ENCODE measurements around the gene MAT1A.

MAT1A gene

DNA sequence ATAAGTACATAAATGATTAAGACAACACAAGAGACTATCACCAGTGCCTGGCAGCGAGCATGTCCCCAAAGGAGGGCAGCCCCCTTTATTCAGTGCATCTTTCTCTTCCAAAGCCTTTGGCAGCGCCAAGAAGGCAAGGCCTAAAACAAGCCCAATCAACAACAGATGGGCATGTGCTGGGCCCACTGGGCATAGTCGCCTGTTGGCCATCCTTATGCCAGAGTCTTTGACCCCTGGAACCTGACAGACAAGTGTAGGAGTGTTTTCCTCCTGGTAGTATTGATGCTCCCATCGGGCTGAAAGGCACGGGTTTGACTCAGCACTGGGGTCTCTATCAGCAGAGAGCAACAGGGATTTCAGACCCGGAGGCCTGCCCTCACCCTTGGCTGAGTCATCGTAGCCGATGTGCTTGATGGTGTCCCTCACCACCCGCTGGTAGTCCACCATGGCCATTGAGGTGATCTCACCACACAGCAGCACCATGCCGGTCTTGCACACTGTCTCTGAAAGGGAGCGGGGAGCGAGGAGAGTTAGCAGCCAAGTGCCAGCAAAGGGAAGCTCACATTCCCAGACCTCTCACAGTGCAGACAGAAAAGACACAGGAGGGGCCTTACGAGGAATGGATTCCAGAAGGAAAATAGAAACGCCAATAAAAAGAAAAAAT, 5.8 kb downstream of the MAT1A start:
- H3K4me3 ChIP-seq (ENCODE audit: control insufficient read depth, low read depth, low read length): no peak overlapping the region
- DNase-seq (ENCODE audit: low read depth): no peak
- TF ChIP-seq, protein P1, sequence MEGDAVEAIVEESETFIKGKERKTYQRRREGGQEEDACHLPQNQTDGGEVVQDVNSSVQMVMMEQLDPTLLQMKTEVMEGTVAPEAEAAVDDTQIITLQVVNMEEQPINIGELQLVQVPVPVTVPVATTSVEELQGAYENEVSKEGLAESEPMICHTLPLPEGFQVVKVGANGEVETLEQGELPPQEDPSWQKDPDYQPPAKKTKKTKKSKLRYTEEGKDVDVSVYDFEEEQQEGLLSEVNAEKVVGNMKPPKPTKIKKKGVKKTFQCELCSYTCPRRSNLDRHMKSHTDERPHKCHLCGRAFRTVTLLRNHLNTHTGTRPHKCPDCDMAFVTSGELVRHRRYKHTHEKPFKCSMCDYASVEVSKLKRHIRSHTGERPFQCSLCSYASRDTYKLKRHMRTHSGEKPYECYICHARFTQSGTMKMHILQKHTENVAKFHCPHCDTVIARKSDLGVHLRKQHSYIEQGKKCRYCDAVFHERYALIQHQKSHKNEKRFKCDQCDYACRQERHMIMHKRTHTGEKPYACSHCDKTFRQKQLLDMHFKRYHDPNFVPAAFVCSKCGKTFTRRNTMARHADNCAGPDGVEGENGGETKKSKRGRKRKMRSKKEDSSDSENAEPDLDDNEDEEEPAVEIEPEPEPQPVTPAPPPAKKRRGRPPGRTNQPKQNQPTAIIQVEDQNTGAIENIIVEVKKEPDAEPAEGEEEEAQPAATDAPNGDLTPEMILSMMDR (conservative IDR thresholded peaks at IDR 0.05; ENCODE audit: control insufficient read depth, insufficient read depth, low read depth, low read length): no peak

DNA sequence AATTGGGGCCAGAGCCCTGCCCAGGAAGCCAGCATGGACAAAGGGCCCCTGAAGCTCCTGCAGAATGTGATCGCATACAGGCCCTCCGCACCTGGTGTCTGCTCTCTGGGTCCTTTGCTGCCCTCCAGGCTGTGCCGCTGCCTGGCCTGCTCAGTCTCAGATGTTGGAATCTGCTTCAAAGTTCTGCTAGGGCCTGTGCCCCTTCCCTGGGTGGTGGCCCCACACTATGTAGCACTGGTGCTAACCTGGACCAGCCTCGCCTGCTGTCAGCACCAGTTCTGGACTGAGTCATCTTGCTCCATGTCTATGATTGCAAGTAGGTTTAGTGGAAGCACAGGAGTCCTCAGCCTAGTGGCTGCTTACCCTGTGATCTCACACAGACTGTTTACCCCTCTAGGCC, 6.3 kb downstream of the MAT1A start:
- H3K4me3 ChIP-seq (ENCODE audit: control insufficient read depth, low read depth, low read length): no peak overlapping the region
- TF ChIP-seq, protein P1 (conservative IDR thresholded peaks at IDR 0.05; ENCODE audit: control insufficient read depth, insufficient read depth, low read depth, low read length): no peak
- no peak for DNase-seq (ENCODE audit: low read depth)

DNA sequence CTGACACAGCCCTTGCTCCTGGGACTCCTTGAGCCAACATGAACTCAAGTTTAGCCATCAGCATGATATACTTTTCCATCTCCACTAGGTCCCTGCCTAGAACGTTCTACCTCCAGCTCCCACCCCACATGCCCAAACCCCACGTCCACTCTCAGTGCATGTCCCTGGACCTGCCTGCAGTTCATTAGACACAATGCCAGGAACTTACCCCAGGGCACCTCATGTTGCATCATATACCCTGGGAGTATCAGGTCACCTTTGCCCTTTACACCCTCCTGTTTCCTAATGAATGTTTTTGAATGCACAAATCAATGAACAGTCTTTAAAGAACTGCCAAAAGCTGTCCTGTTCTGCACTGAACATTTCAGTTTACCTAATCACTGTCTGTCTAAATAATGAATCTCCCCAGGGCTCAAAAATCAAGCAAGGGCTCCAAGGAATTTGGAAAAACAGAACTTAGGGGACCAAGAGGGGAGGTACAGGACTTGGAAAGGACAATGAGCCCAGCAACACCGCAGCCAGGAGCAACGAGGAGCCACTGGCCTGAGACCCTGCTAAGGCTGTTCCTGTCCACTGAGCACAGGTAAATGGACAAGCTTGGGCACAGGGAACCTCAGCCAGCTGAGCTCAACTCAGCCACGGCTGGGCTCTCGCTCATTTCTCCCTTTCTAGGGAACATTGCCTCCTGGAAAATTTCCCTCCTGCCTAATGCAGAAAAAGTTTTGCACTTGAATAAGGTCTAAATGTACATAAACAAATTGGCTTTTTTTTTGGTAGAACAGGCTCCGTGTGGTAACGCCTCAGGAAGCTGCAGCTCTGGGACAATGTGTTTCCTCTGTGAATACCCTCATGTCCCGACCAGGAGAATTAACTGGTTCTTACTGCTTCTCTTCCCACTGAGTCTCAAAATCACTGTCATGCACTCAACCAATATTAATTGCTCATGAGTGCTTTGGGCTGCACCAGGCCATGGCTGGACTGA, 7.4 kb downstream of the MAT1A start:
- DNase-seq (ENCODE audit: low read depth): no peak
- no peak overlapping the region for H3K4me3 ChIP-seq (ENCODE audit: control insufficient read depth, low read depth, low read length)
- TF ChIP-seq, protein P1 (conservative IDR thresholded peaks at IDR 0.05; ENCODE audit: control insufficient read depth, insufficient read depth, low read depth, low read length): no peak

DNA sequence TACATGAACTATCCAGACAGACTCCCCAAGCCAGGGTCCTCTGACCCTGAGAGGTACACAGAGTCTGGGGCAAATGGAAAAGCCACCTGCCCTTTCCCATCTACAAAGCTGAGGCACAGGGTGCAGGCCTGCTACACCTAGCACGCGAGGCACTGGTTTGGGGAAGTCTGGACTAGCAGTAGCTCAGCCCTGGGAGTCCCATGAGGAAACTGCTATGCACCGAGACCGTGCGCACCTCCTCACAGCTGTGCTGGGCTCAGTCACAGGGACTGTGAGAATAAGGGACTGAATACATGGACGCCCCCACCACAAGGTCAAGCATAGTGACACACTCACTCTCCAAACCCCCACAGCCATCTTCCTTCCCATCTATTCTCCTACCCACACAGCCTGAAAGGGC, 8.2 kb downstream of the MAT1A start:
- H3K4me3 ChIP-seq (ENCODE audit: control insufficient read depth, low read depth, low read length): no peak overlapping the region
- TF ChIP-seq, protein P1 (conservative IDR thresholded peaks at IDR 0.05; ENCODE audit: control insufficient read depth, insufficient read depth, low read depth, low read length): no peak
- DNase-seq (ENCODE audit: low read depth): no peak

DNA sequence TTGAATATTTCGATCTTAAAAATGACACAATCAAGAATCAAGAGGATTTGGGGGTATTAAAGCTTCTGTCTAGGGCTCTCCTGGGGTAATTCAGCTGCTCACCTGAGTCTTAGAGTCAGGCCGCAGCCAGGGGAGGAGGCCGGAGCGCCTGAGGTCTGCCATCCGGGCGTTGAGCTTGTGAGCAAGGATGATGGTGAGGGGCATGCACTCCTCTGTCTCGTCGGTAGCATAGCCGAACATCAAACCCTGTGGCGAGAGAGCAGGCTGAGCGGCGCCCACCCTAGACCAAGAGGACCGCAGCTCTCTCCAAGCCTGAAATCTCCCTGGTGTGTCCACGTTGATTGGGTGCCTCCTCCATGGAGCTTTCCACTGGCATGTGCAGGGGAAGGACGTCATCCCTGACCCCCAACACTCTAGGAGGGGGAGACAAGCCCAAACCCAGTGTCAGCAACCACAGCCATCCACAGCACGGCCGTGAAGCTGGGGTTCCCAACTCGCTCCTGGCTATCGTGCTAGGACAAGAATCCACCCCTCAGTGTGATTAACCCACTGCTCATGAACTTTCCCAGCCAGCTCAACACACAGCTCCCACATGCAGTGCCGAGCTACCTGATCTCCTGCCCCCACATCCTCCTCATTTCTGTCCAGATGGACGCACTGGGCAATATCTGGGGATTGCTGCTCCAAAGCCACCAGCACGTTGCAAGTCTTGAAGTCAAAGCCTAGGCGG, 9.2 kb downstream of the MAT1A start:
- no peak overlapping the region for H3K4me3 ChIP-seq (ENCODE audit: control insufficient read depth, low read depth, low read length)
- DNase-seq (ENCODE audit: low read depth): no peak
- TF ChIP-seq, protein P1 (conservative IDR thresholded peaks at IDR 0.05; ENCODE audit: control insufficient read depth, insufficient read depth, low read depth, low read length): no peak

DNA sequence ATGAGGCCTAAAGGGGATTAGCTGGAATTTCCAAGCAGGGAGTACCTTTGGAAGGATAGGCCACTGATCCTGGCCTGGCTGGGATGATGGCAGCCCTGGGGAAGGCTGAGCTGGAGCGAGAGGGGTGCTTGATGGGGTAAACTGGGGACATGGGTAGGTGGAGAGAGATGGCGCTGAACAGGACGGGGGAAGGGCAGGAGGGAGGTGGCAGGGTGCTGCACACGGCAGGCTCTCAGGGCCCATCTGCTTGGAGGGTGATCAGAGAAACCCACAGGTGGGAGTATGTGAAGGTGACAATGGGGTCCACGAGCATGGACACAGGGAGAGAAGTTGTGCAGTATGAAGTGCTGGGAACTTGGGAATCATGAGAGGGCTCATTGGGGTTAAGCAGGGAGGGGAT, 10.3 kb downstream of the MAT1A start:
- H3K4me3 ChIP-seq (ENCODE audit: control insufficient read depth, low read depth, low read length): no peak overlapping the region
- DNase-seq (ENCODE audit: low read depth): no peak
- TF ChIP-seq, protein P1 (conservative IDR thresholded peaks at IDR 0.05; ENCODE audit: control insufficient read depth, insufficient read depth, low read depth, low read length): no peak

Measured in fibroblast of mammary gland (primary cell).